ENCODE results near the gene SLC24A3. TPM values are rescaled to one million over a fixed set of nuclear protein-coding genes. Genes with fewer than 3 reads are reported as not detected.

The SLC24A3 gene
- total and polyA plus RNA-seq, 2 of the 13 experiments (the other 11 are each of a cell fraction or from before 2014, with no cell fraction given): not detected

DNA sequence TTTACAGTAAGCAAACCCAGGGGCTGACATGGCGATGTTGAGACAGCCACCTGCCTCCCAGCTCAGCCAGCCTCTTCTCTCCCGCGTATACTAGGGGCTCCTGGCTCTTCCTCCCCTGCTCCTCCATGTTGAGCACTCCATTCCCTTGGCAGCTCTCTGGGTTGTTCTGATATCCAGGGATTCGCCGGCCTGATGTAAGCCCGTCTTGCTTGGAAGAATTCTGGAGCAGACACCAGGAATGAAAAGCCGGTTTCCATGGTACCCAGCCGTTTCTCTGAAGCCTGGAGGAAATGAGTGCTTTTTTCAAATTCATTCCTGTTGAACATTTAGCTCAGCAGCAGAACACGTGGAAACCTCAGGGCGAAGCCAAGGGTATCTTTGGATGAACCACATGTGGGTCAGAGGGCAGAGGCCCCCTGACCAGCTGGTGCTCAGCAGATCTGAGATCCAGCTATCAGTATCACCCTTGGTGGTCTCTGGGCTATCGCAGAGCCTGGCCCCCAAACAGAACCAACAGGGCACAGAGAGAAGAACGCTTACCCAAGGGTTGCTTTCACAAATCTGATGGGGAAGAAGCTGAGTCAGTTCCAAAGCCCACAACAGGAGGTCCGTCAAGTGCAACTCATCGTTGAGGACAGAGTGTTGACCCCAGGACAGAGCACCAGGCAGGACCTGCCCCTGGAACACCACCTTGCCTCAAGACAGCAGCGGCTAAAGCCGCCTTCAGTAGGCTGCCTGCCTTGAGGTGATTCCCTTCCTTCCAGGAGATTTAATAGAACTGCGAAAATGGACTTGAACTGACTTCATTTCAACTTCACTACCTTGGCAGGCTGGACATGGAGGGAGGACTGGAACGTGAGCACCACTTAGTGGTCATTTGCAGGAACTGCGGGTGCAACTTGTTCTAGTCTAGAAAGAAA is 449.5 kb downstream of the SLC24A3 start (continued):
- TF ChIP-seq PCBP2 (optimal IDR thresholded peaks at IDR 0.05; ENCODE audit: low read depth, low read length, poor library complexity, severe bottlenecking) (no peak), BRD4 (CRISPR knock-in tag; IDR thresholded peaks at IDR 0.05) (no peak), ZNF83 (CRISPR knock-in tag; IDR thresholded peaks at IDR 0.05; ENCODE audit: borderline replicate concordance) (no peak), ZBTB40 (IDR thresholded peaks at IDR 0.05) (no peak), ZBTB40 (CRISPR knock-in tag; IDR thresholded peaks at IDR 0.05) (no peak), NCOA1 (CRISPR knock-in tag; IDR thresholded peaks at IDR 0.05) (no peak), HOXA3 (CRISPR knock-in tag; IDR thresholded peaks at IDR 0.05) (no peak), AHDC1 (CRISPR knock-in tag; IDR thresholded peaks at IDR 0.05; ENCODE audit: borderline replicate concordance) (no peak), ZNF775 (CRISPR knock-in tag; IDR thresholded peaks at IDR 0.05; ENCODE audit: borderline replicate concordance) (no peak), EED (CRISPR knock-in tag; IDR thresholded peaks at IDR 0.05) (peak; percentile 48), ELF4 (CRISPR knock-in tag; IDR thresholded peaks at IDR 0.05; ENCODE audit: borderline replicate concordance) (no peak), ZNF850 (CRISPR knock-in tag; conservative IDR thresholded peaks at IDR 0.05) (no peak)
- TF ChIP-seq, protein P1, sequence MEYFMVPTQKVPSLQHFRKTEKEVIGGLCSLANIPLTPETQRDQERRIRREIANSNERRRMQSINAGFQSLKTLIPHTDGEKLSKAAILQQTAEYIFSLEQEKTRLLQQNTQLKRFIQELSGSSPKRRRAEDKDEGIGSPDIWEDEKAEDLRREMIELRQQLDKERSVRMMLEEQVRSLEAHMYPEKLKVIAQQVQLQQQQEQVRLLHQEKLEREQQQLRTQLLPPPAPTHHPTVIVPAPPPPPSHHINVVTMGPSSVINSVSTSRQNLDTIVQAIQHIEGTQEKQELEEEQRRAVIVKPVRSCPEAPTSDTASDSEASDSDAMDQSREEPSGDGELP (IDR thresholded peaks at IDR 0.05; ENCODE audit: borderline replicate concordance, low read depth): no peak
